Glutamatergic neuron (in vitro differentiated cells): ENCODE measurements around the gene LSAMP. TPM values are rescaled to one million over a fixed set of nuclear protein-coding genes. Genes with fewer than 3 reads are reported as not detected.

Source experiments
- DNase-seq: peaks from one replicate; pipeline ENCODE4 v3.0.0; 2022
- H3K27ac Mint-ChIP-seq: one replicate; pipeline ENCODE4 v1.8.0; 2020; ENCODE audit warnings: mild to moderate bottlenecking, mixed read lengths, inconsistent platforms; ENCODE audit not compliant: unreplicated experiment
- H3K27me3 Mint-ChIP-seq: one replicate; pipeline ENCODE4 v1.8.0; 2020; ENCODE audit warnings: mild to moderate bottlenecking, moderate library complexity, mixed read lengths, inconsistent platforms; ENCODE audit not compliant: unreplicated experiment
- H3K36me3 Mint-ChIP-seq: one replicate; pipeline ENCODE4 v1.8.0; 2020; ENCODE audit warnings: mild to moderate bottlenecking, mixed read lengths, inconsistent platforms; ENCODE audit not compliant: unreplicated experiment
- H3K4me1 Mint-ChIP-seq: one replicate; pipeline ENCODE4 v1.8.0; 2020; ENCODE audit warnings: mild to moderate bottlenecking, low read depth, mixed read lengths, inconsistent platforms; ENCODE audit not compliant: unreplicated experiment
- H3K4me3 Mint-ChIP-seq: one replicate; pipeline ENCODE4 v1.8.0; 2020; ENCODE audit warnings: mild to moderate bottlenecking, mixed read lengths, inconsistent platforms; ENCODE audit not compliant: unreplicated experiment
- H3K9me3 Mint-ChIP-seq: one replicate; pipeline ENCODE4 v1.8.0; 2020; ENCODE audit warnings: mild to moderate bottlenecking, moderate library complexity, mixed read lengths, inconsistent platforms; ENCODE audit not compliant: unreplicated experiment
- total RNA-seq: library from RNA; stranded (reverse); fragmentation: NEBNext Ultra II Directional; extraction: Animal tissue kit (Norgen Biotek cat#: 25700); gene quantifications from one replicate; pipeline ENCODE4 v1.2.1, GENCODE V29; 2021; ENCODE audit not compliant: unreplicated experiment
- TF ChIP-seq, protein P1 (sequence below): fragments of 200-600 bp; sonication (generic); IDR thresholded peaks from one replicate; pipeline ENCODE4 v1.5.0; 2021; ENCODE audit not compliant: partially characterized antibody, unreplicated experiment

LSAMP gene
- total RNA-seq, 1 donor from 2014 or later: 67.1 TPM

GRCh38 chr3:116322750-116323375, 122.4 kb downstream of the LSAMP start:
- TF ChIP-seq, protein P1, sequence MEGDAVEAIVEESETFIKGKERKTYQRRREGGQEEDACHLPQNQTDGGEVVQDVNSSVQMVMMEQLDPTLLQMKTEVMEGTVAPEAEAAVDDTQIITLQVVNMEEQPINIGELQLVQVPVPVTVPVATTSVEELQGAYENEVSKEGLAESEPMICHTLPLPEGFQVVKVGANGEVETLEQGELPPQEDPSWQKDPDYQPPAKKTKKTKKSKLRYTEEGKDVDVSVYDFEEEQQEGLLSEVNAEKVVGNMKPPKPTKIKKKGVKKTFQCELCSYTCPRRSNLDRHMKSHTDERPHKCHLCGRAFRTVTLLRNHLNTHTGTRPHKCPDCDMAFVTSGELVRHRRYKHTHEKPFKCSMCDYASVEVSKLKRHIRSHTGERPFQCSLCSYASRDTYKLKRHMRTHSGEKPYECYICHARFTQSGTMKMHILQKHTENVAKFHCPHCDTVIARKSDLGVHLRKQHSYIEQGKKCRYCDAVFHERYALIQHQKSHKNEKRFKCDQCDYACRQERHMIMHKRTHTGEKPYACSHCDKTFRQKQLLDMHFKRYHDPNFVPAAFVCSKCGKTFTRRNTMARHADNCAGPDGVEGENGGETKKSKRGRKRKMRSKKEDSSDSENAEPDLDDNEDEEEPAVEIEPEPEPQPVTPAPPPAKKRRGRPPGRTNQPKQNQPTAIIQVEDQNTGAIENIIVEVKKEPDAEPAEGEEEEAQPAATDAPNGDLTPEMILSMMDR: no peak
- Mint-ChIP-seq H3K27ac (no peak overlapping the region), H3K4me3 (no peak overlapping the region), H3K9me3 (no peaks in the 10 kb centered on the region), H3K36me3 (no peaks in the 10 kb centered on the region), H3K4me1 (peaks cover 6% of the 10 kb centered on the region), H3K27me3 (no peaks in the 10 kb centered on the region)
- no peak for DNase-seq

GRCh38 chr3:116318370-116318769, 126.9 kb downstream of the LSAMP start:
- DNase-seq: no peak
- peaks cover 3% of the 10 kb centered on the region for H3K27me3 Mint-ChIP-seq
- H3K36me3 Mint-ChIP-seq: no peaks in the 10 kb centered on the region
- peaks cover 15% of the 10 kb centered on the region for H3K4me1 Mint-ChIP-seq
- TF ChIP-seq, protein P1: no peak
- no peak overlapping the region for H3K27ac Mint-ChIP-seq
- no peak overlapping the region for H3K4me3 Mint-ChIP-seq
- peaks cover 2% of the 10 kb centered on the region for H3K9me3 Mint-ChIP-seq

DNA sequence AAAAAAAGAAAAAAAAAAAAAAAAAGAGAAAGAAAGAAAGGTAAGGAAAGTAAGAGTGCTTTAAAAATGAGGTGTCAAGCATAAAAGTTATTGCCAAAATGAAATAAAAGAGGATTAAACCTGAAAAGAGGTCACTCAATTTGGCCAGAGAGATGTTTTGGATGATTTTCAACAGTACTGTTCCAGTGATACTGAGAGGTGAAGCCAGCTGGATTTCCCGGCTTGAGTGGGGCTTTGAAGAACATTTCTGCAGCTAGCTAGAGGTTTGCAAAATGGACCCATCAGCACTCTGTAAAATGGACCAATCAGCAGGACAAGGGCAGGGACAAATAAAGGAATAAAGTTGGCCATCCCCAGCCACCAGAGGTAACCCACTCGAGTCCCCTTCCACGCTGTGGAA, 128.5 kb downstream of the LSAMP start:
- no peak for DNase-seq
- Mint-ChIP-seq H3K9me3 (peaks cover 2% of the 10 kb centered on the region), H3K27ac (no peak overlapping the region), H3K36me3 (no peaks in the 10 kb centered on the region), H3K4me1 (peaks cover 18% of the 10 kb centered on the region), H3K4me3 (no peak overlapping the region), H3K27me3 (peaks cover 3% of the 10 kb centered on the region)
- TF ChIP-seq, protein P1: no peak

DNA sequence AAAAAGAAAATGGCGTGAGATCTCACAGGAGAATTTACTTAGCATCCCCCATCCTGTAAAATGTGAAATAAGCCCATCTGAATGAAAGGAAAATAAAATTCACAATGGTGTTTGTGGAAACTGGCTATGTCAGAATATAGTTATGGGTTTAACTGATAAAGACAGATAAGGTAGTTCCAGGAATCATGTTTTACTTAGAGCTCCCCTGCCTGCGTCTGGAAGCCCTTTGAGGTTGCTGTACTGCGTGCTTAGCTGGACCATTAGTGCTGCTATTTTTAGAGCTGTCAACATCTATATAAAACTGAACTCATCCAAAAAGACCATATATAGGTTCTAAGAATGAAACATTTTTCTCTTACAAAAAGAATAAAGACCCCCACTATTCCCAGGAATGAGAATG, 130.8 kb downstream of the LSAMP start:
- H3K36me3 Mint-ChIP-seq: no peaks in the 10 kb centered on the region
- no peak overlapping the region for H3K27ac Mint-ChIP-seq
- H3K9me3 Mint-ChIP-seq: peaks cover 2% of the 10 kb centered on the region
- H3K27me3 Mint-ChIP-seq: peaks cover 3% of the 10 kb centered on the region
- H3K4me3 Mint-ChIP-seq: no peak overlapping the region
- H3K4me1 Mint-ChIP-seq: peaks cover 18% of the 10 kb centered on the region
- no peak for DNase-seq
- TF ChIP-seq, protein P1: no peak

- Mint-ChIP-seq H3K4me1 (peaks cover 3% of the 10 kb centered on the region), H3K4me3 (no peak overlapping the region), H3K36me3 (no peaks in the 10 kb centered on the region), H3K9me3 (peaks cover 1% of the 10 kb centered on the region), H3K27me3 (no peaks in the 10 kb centered on the region), H3K27ac (no peak overlapping the region)
- no peak for DNase-seq
- TF ChIP-seq, protein P1: no peak
Observed at GRCh38 chr3:116306720-116307119, 138.6 kb downstream of the LSAMP start.
